PC-9 (cell line): Measurements from ENCODE around the gene SH3PXD2A. TPM values are rescaled to one million over a fixed set of nuclear protein-coding genes. Genes with fewer than 3 reads are reported as not detected.

ENCODE experiments used
- BruUV-seq: library from RNA; stranded (reverse); fragments of 400-500 nt; replicated peaks from 2 replicates; lab custom pipeline; 2021; lab: Mats Ljungman, UMichigan
- CTCF ChIA-PET: fragments of 300-600 bp; sonication (Branson Sonifier 250); formaldehyde crosslinking; loops from one replicate; lab custom pipeline; 2022; ENCODE audit warnings: antibody characterized with exemption; lab: Charles Lee
- POLR2A ChIA-PET: fragments of 300-600 bp; sonication (Branson Sonifier 250); formaldehyde crosslinking; loops from one replicate; lab custom pipeline; 2022; ENCODE audit warnings: antibody characterized with exemption; ENCODE audit not compliant: unreplicated experiment; lab: Charles Lee
- DNase-seq, 2 experiments: peaks; one replicate each; pipeline versions ENCODE4 v3.0.0 to v3.0.0-alpha.2; 2015 to 2022; ENCODE audit warnings: mixed read lengths in 1 of 2
- H2AFZ ChIP-seq: fragments of 200-600 bp; sonication (generic); 2 replicates; pipeline ENCODE4 v1.8.1; 2017; ENCODE audit warnings: antibody characterized with exemption
- H3F3A ChIP-seq: fragments of 200-600 bp; sonication (generic); 2 replicates; pipeline ENCODE4 v1.8.1; 2017; ENCODE audit warnings: antibody characterized with exemption, mild to moderate bottlenecking, low read depth; ENCODE audit not compliant: insufficient read depth
- H3K27ac ChIP-seq: fragments of 200-600 bp; sonication (generic); 2 replicates; pipeline ENCODE4 v1.6.1; 2016; ENCODE audit warnings: mixed run types
- H3K27me3 ChIP-seq: fragments of 200-600 bp; sonication (generic); 2 replicates; pipeline ENCODE4 v1.6.1; 2016; ENCODE audit warnings: low read depth, mixed run types; ENCODE audit not compliant: insufficient read depth
- H3K36me3 ChIP-seq: fragments of 200-600 bp; sonication (generic); 2 replicates; pipeline ENCODE4 v1.6.1; 2016; ENCODE audit warnings: low read depth, mixed run types
- H3K4me1 ChIP-seq: fragments of 200-600 bp; sonication (generic); replicated peaks from 2 replicates; pipeline ENCODE4 v1.6.1; 2016; ENCODE audit warnings: mixed run types; ENCODE audit not compliant: insufficient read depth
- H3K4me2 ChIP-seq: fragments of 200-600 bp; sonication (generic); 2 replicates; pipeline ENCODE4 v1.6.1; 2017; ENCODE audit warnings: mixed run types
- H3K4me3 ChIP-seq: fragments of 200-600 bp; sonication (generic); 2 replicates; pipeline ENCODE4 v1.6.1; 2016; ENCODE audit warnings: mixed run types
- H3K79me2 ChIP-seq: fragments of 200-600 bp; sonication (generic); 2 replicates; pipeline ENCODE4 v1.6.1; 2017; ENCODE audit warnings: low read depth, mixed run types
- H3K9me2 ChIP-seq: fragments of 200-600 bp; sonication (generic); 2 replicates; pipeline ENCODE4 v1.8.1; 2017; ENCODE audit warnings: mild to moderate bottlenecking; ENCODE audit not compliant: insufficient read depth
- H3K9me3 ChIP-seq: fragments of 200-600 bp; sonication (generic); 2 replicates; pipeline ENCODE4 v1.8.1; 2016; ENCODE audit warnings: low read depth; ENCODE audit not compliant: insufficient read depth
- H4K20me1 ChIP-seq: fragments of 200-600 bp; sonication (generic); 2 replicates; pipeline ENCODE4 v1.8.1; 2017; ENCODE audit not compliant: insufficient read depth
- CTCF ChIP-seq: fragments of 200-600 bp; sonication (generic); conservative IDR thresholded peaks from 2 replicates; pipeline ENCODE4 v1.6.1; 2017; ENCODE audit warnings: mixed run types, antibody characterized with exemption, mild to moderate bottlenecking, moderate library complexity
- EZH2 ChIP-seq: fragments of 200-600 bp; sonication (generic); IDR thresholded peaks from 2 replicates; pipeline ENCODE4 v1.8.0; 2017; ENCODE audit warnings: antibody characterized with exemption, low read depth
- intact Hi-C: fragments of 100-400 bp; cut with micrococcal nuclease; formaldehyde crosslinking; loops from one replicate; pipeline ENCODE4 v1.10.0; 2022; ENCODE audit not compliant: unreplicated experiment
- total RNA-seq: library from RNA; stranded (reverse); gene quantifications from 2 replicates; pipeline ENCODE4 v1.2.3, GENCODE V29; 2021

SH3PXD2A gene
- total RNA-seq, 1 experiment from 2014 or later: 12.5 TPM

GRCh38 chr10:103612462-103613365, 242.7 kb downstream of the SH3PXD2A start:
- ChIA-PET POLR2A (no interaction called here), CTCF (no interaction called here)
- no peak overlapping the region for H3K27ac ChIP-seq
- no peaks in the 10 kb centered on the region for H3K4me1 ChIP-seq
- H2AFZ ChIP-seq: no peak overlapping the region
- H4K20me1 ChIP-seq: no peaks in the 10 kb centered on the region
- no peaks in the 10 kb centered on the region for H3F3A ChIP-seq
- no peaks in the 10 kb centered on the region for H3K27me3 ChIP-seq
- intact Hi-C loops: no loop called here
- H3K9me3 ChIP-seq: no peaks in the 10 kb centered on the region
- TF ChIP-seq CTCF (no peak), EZH2 (no peak)
- no peak overlapping the region for H3K4me2 ChIP-seq
- no peaks in the 10 kb centered on the region for H3K36me3 ChIP-seq
- BruUV-seq: no TSS peak
- no peak for DNase-seq
- H3K79me2 ChIP-seq: no peaks in the 10 kb centered on the region
- H3K4me3 ChIP-seq: no peak overlapping the region
- no peaks in the 10 kb centered on the region for H3K9me2 ChIP-seq

GRCh38 chr10:103610921-103611511, 244.4 kb downstream of the SH3PXD2A start:
- Histone ChIP-seq H3K4me3 (no peak overlapping the region), H3F3A (no peaks in the 10 kb centered on the region), H3K9me2 (no peaks in the 10 kb centered on the region), H4K20me1 (no peaks in the 10 kb centered on the region), H3K9me3 (no peaks in the 10 kb centered on the region), H3K36me3 (no peaks in the 10 kb centered on the region), H3K4me1 (no peaks in the 10 kb centered on the region), H3K79me2 (no peaks in the 10 kb centered on the region), H3K27ac (no peak overlapping the region), H2AFZ (no peak overlapping the region), H3K27me3 (no peaks in the 10 kb centered on the region), H3K4me2 (no peak overlapping the region)
- intact Hi-C loops: no loop called here
- TF ChIP-seq EZH2 (no peak), CTCF (no peak)
- CTCF ChIA-PET: interaction anchor here (0.7 kb wide), 1 partner anchor 75 kb away, joined by 3 read pairs; no protein-coding TSS in a partner anchor
- BruUV-seq: no TSS peak
- POLR2A ChIA-PET: no interaction called here
- no peak for DNase-seq

GRCh38 chr10:103610083-103610472, 245.3 kb downstream of the SH3PXD2A start:
- DNase-seq: no peak
- no peaks in the 10 kb centered on the region for H3K9me3 ChIP-seq

More at GRCh38 chr10:103610083-103610472, 245.3 kb downstream of the SH3PXD2A start:
- POLR2A ChIA-PET: interaction anchor here (0.6 kb wide), 1 partner anchor 285 kb away, joined by 10 read pairs; no protein-coding TSS in a partner anchor
- Histone ChIP-seq H3K4me1 (no peaks in the 10 kb centered on the region), H2AFZ (no peak overlapping the region), H3K4me3 (no peak overlapping the region), H3F3A (no peaks in the 10 kb centered on the region), H4K20me1 (no peaks in the 10 kb centered on the region), H3K9me2 (no peaks in the 10 kb centered on the region), H3K79me2 (no peaks in the 10 kb centered on the region), H3K4me2 (no peak overlapping the region), H3K36me3 (no peaks in the 10 kb centered on the region), H3K27ac (no peak overlapping the region), H3K27me3 (no peaks in the 10 kb centered on the region)
- BruUV-seq: no TSS peak
- intact Hi-C loops: no loop called here
- CTCF ChIA-PET: no interaction called here
- TF ChIP-seq CTCF (no peak), EZH2 (no peak)
